ENCODE data around the gene SLC6A20. TPM values are rescaled to one million over a fixed set of nuclear protein-coding genes. Genes with fewer than 3 reads are reported as not detected.

Gene SLC6A20
- total RNA-seq, 1 experiment from 2014 or later = 0.09 TPM

DNA sequence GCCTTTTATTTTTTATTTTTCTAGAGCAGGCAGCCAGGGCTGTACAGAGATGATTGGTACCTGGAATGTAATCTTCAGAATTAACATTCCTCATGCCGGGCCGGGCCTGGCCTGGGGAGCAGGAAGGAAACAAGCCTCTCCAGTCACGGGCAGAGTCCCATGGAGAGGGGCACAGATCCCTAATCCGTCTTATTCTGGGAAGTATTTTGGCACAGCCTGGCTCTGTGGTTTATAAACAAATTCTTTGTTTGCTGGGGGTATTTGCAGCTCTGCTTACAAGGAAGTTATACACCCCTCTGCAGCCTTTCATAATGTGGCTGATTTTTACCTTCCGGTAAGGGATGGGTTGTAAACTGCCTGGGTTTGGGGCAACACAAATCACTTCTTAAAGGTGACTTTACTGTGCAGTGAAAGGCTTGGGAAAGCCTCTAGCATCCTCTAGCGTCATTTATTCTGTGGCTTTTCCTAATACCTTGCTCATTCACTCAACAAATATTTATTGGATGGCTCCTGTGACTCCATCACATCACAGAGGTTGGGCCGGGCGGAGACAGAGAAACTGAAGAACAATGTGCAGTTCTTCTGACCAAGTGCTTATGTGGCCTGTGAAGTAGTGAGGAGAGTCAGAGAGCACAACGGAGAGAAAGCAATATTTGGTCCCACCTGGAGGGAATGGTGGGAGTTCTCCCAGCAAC, 2.7 kb downstream of the SLC6A20 start:
- Histone ChIP-seq H4K91ac (ENCODE audit: insufficient read length, low read depth, low read length) (no peak overlapping the region), H2BK15ac (ENCODE audit: low read depth, low read length) (no peak overlapping the region), H2BK20ac (ENCODE audit: low read depth, low read length, poor library complexity, severe bottlenecking) (no peak overlapping the region), H3K27ac (ENCODE audit: insufficient read length, low read depth, low read length) (no peak overlapping the region), H3K9me3 (ENCODE audit: control insufficient read depth, low read depth, low read length) (no peaks in the 10 kb centered on the region), H3K9ac (ENCODE audit: extremely low read depth, insufficient read length, low read length) (no peak overlapping the region), H2AFZ (ENCODE audit: low read length) (no peak overlapping the region), H3K23me2 (ENCODE audit: insufficient read length, low read depth, low read length, poor library complexity, severe bottlenecking) (peaks cover 8% of the 10 kb centered on the region), H3K23ac (ENCODE audit: insufficient read length, low read depth, low read length) (no peak overlapping the region), H4K5ac (ENCODE audit: insufficient read length, low read depth, low read length) (no peak overlapping the region), H2AK5ac (ENCODE audit: insufficient read length, low read length) (no peak overlapping the region), H4K8ac (replicated peaks; ENCODE audit: insufficient read length, low read depth, low read length) (no peak overlapping the region), H3K56ac (ENCODE audit: insufficient read length, low read depth, low read length) (no peak overlapping the region), H2BK12ac (ENCODE audit: insufficient read length, low read depth, low read length) (no peak overlapping the region), H3T11ph (ENCODE audit: low read length) (no peak overlapping the region), H3K4me2 (ENCODE audit: insufficient read depth, insufficient read length, low read length) (no peak overlapping the region), H4K20me1 (ENCODE audit: control insufficient read depth, insufficient read depth, insufficient read length) (no peaks in the 10 kb centered on the region), H3K79me1 (ENCODE audit: insufficient read depth, low read depth, low read length, poor library complexity, severe bottlenecking) (no peaks in the 10 kb centered on the region), H3K4ac (ENCODE audit: low read depth, low read length) (no peak overlapping the region), H3K18ac (ENCODE audit: insufficient read length, low read depth, low read length) (no peak overlapping the region), H3K4me1 (ENCODE audit: insufficient read depth, low read length) (no peaks in the 10 kb centered on the region), H3K27me3 (ENCODE audit: insufficient read depth, low read length) (peaks cover 32% of the 10 kb centered on the region), H3K79me2 (ENCODE audit: insufficient read depth, low read length) (no peaks in the 10 kb centered on the region), H2BK5ac (ENCODE audit: insufficient read length, low read length) (no peak overlapping the region), H2BK120ac (ENCODE audit: low read depth, low read length, poor library complexity, severe bottlenecking) (no peak overlapping the region), H3K14ac (ENCODE audit: insufficient read depth, low read length) (no peak overlapping the region)
- DNase-seq = no peak
- H3K36me3 Mint-ChIP-seq (ENCODE audit: insufficient read depth in 1 of 3, low read depth in 3 of 3) = peaks cover 0 to 17% (median 2%) of the 10 kb centered on the region in 3 experiments; a peak in 4 of 7 replicates
- H3K27me3 Mint-ChIP-seq (ENCODE audit: low read depth) = peaks cover 76% of the 10 kb centered on the region
- H3K27ac Mint-ChIP-seq = no peak overlapping the region
- H3K9me3 Mint-ChIP-seq = peaks cover 11 to 18% of the 10 kb centered on the region in 2 experiments
- no peak overlapping the region for H3K4me3 Mint-ChIP-seq
- TF ChIP-seq, protein P1, sequence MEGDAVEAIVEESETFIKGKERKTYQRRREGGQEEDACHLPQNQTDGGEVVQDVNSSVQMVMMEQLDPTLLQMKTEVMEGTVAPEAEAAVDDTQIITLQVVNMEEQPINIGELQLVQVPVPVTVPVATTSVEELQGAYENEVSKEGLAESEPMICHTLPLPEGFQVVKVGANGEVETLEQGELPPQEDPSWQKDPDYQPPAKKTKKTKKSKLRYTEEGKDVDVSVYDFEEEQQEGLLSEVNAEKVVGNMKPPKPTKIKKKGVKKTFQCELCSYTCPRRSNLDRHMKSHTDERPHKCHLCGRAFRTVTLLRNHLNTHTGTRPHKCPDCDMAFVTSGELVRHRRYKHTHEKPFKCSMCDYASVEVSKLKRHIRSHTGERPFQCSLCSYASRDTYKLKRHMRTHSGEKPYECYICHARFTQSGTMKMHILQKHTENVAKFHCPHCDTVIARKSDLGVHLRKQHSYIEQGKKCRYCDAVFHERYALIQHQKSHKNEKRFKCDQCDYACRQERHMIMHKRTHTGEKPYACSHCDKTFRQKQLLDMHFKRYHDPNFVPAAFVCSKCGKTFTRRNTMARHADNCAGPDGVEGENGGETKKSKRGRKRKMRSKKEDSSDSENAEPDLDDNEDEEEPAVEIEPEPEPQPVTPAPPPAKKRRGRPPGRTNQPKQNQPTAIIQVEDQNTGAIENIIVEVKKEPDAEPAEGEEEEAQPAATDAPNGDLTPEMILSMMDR (conservative IDR thresholded peaks at IDR 0.05) = no peak
- no CpG with 5 or more reads among the region's 9 CpGs for WGBS (ENCODE audit: extremely low coverage, insufficient read length, low lambda C conversion rate)
- peaks cover 10 to 14% of the 10 kb centered on the region in 2 experiments for H3K4me1 Mint-ChIP-seq
